Choroid plexus epithelial cell (primary cell): ENCODE results near the gene ZP1.

Experiments used
- DNase-seq: peaks from one replicate; pipeline ENCODE4 v3.0.0-alpha.2; 2010; ENCODE audit warnings: low read depth
- H3K4me3 ChIP-seq: 2 replicates; pipeline ENCODE4 v1.5.1; 2011; ENCODE audit warnings: low read depth, mild to moderate bottlenecking, control low read depth, low read length, moderate library complexity
- TF ChIP-seq, protein P1 (sequence below): conservative IDR thresholded peaks from 2 replicates; pipeline ENCODE4 v1.5.1; 2011; ENCODE audit warnings: low read depth, mild to moderate bottlenecking, control low read depth, inconsistent platforms, low read length, moderate library complexity

Gene ZP1

DNA sequence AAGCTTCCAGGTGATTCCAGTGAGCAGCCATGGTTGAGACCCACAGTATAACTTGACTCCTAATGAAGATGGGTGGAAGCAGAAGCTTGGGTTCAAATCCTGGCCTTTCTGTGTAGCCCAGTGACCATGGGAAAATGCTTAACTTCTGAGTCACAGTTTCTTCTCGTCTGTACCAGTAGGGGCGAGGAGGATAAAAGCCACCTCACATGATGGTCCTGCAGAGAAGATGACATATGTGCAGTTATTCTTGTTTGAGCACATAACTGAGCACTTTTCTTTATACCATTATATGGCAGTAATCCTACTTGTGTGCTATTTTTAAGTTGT is 51.6 kb downstream of the ZP1 start:
- DNase-seq = peak; percentile 80

DNA sequence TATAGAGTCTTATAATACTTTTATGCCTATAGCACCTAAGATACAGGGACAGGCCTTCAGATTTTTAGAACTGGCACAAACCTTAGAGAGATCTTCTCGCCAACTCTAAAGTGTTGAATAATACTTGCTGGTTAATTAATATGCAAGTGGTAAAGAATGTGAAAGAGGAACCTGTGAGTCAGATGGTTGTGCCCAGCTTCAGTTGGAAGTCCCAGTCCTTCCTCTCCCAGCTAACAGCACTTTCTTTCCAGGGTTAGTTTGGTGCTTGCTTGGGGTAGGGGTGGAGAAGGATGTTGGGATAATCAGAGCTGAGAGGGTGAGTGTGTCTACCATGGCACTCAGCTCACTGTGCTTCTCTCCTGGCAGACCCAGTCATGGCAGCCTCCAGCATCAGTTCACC is 52.0 kb downstream of the ZP1 start:
- TF ChIP-seq, protein P1, sequence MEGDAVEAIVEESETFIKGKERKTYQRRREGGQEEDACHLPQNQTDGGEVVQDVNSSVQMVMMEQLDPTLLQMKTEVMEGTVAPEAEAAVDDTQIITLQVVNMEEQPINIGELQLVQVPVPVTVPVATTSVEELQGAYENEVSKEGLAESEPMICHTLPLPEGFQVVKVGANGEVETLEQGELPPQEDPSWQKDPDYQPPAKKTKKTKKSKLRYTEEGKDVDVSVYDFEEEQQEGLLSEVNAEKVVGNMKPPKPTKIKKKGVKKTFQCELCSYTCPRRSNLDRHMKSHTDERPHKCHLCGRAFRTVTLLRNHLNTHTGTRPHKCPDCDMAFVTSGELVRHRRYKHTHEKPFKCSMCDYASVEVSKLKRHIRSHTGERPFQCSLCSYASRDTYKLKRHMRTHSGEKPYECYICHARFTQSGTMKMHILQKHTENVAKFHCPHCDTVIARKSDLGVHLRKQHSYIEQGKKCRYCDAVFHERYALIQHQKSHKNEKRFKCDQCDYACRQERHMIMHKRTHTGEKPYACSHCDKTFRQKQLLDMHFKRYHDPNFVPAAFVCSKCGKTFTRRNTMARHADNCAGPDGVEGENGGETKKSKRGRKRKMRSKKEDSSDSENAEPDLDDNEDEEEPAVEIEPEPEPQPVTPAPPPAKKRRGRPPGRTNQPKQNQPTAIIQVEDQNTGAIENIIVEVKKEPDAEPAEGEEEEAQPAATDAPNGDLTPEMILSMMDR = no peak
- no peak overlapping the region for H3K4me3 ChIP-seq
- DNase-seq = peak; percentile 12

More for the DNA sequence above, 51.6 kb downstream of the ZP1 start:
- TF ChIP-seq, protein P1 = no peak
- H3K4me3 ChIP-seq = no peak overlapping the region

DNA sequence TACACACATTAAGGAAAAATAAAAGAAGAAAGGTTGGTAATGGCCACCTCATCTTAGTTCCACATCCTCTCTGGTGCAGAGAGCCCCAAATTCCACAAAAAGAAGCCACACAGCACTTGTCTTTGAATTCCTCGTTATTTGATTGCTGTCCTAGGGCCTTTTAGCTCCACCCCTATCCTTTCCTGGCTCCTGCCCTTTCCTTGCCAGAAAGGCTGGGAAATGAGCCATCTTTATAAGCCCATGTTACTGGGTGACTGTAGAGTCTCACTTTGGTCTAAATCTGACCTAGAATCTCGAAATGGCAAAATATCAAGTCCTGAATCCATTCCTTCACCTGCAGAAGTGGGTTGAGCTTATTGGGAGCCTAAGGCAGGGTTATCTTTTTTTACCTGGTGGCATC is 52.6 kb downstream of the ZP1 start:
- H3K4me3 ChIP-seq = no peak overlapping the region
- TF ChIP-seq, protein P1 = no peak
- DNase-seq = no peak

DNA sequence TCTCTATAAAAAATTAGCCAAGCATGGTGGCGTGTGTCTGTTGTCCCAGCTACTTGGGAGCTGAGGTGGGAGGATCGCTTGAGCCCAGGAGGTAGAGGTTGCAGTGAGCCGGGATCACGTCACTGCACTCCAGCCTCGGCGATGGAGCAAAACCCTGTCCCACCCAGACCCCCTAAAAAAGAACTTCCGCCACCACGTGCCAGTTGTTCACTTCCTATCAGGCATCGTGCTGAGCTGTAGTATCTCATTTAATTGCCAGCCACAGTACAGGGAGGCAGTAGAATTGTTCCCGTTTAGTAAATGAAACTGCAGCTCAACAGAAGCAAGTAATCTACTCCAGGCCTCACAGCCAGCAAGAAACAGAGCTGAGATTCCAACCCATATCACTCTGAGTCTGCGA is 53.9 kb downstream of the ZP1 start:
- TF ChIP-seq, protein P1 = no peak
- DNase-seq = no peak
- no peak overlapping the region for H3K4me3 ChIP-seq

DNA sequence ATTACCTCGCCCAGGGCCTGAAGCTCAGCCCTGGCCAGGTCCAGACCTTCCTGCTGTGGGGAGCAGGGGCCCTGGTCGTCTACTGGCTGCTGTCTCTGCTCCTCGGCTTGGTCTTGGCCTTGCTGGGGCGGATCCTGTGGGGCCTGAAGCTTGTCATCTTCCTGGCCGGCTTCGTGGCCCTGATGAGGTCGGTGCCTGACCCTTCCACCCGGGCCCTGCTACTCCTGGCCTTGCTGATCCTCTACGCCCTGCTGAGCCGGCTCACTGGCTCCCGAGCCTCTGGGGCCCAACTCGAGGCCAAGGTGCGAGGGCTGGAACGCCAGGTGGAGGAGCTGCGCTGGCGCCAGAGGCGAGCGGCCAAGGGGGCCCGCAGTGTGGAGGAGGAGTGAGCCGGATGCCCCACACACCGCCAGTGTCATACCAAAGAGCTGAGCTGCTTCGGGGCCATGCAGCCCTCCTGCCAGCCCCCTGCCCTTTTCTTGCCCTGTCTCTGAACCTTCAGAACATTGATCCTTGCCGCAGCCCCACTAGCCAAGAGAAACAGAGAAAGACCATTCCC is 54.5 kb downstream of the ZP1 start:
- TF ChIP-seq, protein P1 = no peak

DNA sequence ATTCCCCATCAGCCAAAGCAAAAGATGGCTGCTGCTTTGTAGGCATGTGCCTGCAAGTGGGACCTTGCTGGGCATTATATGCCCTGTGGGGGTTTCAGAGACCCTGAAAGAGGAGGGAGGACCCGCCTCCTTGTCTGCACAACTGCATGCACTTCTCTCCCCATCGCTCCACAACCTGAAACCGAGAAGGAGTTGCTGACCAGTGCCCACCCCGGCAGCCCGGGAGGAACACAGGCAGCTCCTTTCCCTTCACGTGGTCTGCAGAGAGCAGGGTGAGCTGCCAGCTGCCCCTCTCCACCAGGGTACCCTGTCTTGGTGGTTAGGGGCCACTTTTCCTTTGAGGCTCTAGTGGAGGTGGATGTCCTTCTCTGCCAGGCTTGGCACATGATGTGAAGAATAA is 55.6 kb downstream of the ZP1 start:
- no peak for DNase-seq
- TF ChIP-seq, protein P1 = no peak

More for the DNA sequence above, 54.5 kb downstream of the ZP1 start:
- DNase-seq = no peak
- no peak overlapping the region for H3K4me3 ChIP-seq

DNA sequence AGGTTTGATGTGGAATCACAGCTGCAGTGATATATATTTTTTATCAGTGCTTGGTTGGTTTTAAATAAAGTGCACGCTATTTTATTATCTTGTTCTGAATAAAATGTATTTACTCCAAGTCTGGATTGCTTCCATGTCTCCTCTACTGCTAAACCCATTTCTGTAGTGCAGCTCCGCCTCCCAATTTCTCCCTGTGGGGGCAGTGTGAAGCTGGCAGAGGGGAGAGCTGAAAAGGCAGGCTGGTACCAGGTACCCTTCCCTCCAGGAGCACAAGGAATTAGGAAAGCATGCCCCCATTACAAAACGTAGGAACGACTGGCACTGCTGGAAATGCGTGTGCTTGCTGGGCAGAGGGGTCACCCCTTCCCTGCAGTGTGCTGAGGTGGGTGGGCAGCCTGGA is 56.0 kb downstream of the ZP1 start:
- no peak overlapping the region for H3K4me3 ChIP-seq
- TF ChIP-seq, protein P1 = no peak
- DNase-seq = no peak

More for the DNA sequence above, 55.6 kb downstream of the ZP1 start:
- no peak overlapping the region for H3K4me3 ChIP-seq
